HL-60 (cell line): Measurements from ENCODE around the gene TXNDC2.

Source experiments
- DNase-seq, 2 experiments: peaks; one replicate each; pipeline ENCODE4 v3.0.0-alpha.2; 2010 to 2020; ENCODE audit warnings: low read depth in 1 of 2, low spot score in 1 of 2
- H3K27ac ChIP-seq: fragments of 250-450 bp; sonication (Bioruptor Pico); replicated peaks from 2 replicates; pipeline ENCODE4 v1.5.1; 2020; ENCODE audit warnings: mild to moderate bottlenecking, moderate library complexity
- H3K27me3 ChIP-seq: fragments of 250-450 bp; sonication (Bioruptor Pico); 2 replicates; pipeline ENCODE4 v1.5.1; 2021; ENCODE audit warnings: mild to moderate bottlenecking, moderate library complexity; ENCODE audit not compliant: insufficient read depth, poor library complexity, severe bottlenecking
- H3K4me3 ChIP-seq: replicated peaks from 2 replicates; pipeline ENCODE4 v1.5.1; 2011; ENCODE audit warnings: mild to moderate bottlenecking, control low read depth, low read length; ENCODE audit not compliant: insufficient read depth
- GABPA ChIP-seq: IDR thresholded peaks from 2 replicates; pipeline ENCODE4 v1.6.1; 2012; ENCODE audit warnings: low read depth
- POLR2AphosphoS5 ChIP-seq: IDR thresholded peaks from 2 replicates; pipeline ENCODE4 v1.6.1; 2012; ENCODE audit warnings: low read depth
- SPI1 ChIP-seq: IDR thresholded peaks from 2 replicates; pipeline ENCODE4 v1.6.1; 2012; ENCODE audit warnings: low read depth, mild to moderate bottlenecking, borderline replicate concordance
- TF ChIP-seq, protein P1 (sequence below): IDR thresholded peaks from 2 replicates; pipeline ENCODE4 v1.6.1; 2012; ENCODE audit warnings: low read depth; ENCODE audit not compliant: insufficient replicate concordance
- TF ChIP-seq, protein P2 (sequence below): IDR thresholded peaks from one replicate; pipeline ENCODE4 v1.5.1; 2011; ENCODE audit warnings: low read length, control low read depth, inconsistent platforms; ENCODE audit not compliant: insufficient read depth

Gene TXNDC2

DNA sequence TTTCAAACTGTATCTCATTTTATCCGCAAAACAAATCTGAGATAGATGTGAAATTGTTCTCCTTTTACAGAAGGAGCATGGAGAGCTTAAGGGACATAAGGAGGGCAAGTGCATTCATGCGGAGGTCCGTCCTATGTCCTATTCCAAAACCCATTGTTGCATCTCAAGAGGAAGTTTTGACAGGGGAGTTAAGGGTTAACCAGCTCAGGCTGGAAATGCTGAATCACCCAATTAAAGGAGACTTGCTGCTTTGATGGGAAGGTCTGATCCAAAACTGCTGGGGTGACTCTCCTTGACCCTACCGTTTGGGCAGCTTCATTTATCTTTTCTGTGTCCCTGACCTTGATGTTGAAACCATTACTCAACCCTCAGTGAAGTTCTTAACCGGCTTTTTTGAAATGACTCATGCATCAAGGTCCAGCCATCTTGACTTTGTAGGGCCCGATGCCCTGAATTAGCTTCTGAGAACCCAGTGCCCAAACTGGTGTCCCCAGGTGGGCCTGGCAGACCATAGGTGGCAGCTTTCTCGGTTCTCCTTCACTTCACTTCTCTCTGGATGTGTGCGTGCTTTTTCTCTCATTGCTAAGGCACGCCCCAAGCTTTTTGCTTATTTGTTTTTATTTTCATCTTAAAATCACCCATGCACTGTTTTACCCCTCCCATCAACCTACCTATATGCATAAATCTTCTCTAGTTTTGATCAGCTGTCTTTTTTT is 15.9 kb upstream of the TXNDC2 start:
- TF ChIP-seq POLR2AphosphoS5 = 0 out of 2 replicates have a peak, but pooled peaks have one; percentile 18
- TF ChIP-seq, protein P1, sequence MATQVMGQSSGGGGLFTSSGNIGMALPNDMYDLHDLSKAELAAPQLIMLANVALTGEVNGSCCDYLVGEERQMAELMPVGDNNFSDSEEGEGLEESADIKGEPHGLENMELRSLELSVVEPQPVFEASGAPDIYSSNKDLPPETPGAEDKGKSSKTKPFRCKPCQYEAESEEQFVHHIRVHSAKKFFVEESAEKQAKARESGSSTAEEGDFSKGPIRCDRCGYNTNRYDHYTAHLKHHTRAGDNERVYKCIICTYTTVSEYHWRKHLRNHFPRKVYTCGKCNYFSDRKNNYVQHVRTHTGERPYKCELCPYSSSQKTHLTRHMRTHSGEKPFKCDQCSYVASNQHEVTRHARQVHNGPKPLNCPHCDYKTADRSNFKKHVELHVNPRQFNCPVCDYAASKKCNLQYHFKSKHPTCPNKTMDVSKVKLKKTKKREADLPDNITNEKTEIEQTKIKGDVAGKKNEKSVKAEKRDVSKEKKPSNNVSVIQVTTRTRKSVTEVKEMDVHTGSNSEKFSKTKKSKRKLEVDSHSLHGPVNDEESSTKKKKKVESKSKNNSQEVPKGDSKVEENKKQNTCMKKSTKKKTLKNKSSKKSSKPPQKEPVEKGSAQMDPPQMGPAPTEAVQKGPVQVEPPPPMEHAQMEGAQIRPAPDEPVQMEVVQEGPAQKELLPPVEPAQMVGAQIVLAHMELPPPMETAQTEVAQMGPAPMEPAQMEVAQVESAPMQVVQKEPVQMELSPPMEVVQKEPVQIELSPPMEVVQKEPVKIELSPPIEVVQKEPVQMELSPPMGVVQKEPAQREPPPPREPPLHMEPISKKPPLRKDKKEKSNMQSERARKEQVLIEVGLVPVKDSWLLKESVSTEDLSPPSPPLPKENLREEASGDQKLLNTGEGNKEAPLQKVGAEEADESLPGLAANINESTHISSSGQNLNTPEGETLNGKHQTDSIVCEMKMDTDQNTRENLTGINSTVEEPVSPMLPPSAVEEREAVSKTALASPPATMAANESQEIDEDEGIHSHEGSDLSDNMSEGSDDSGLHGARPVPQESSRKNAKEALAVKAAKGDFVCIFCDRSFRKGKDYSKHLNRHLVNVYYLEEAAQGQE = no peak
- peak overlapping the region; percentile 79 for H3K27ac ChIP-seq
- no peak overlapping the region for H3K4me3 ChIP-seq
- DNase-seq = peak; percentile 77 to 89
- H3K27me3 ChIP-seq = no peaks in the 10 kb centered on the region

DNA sequence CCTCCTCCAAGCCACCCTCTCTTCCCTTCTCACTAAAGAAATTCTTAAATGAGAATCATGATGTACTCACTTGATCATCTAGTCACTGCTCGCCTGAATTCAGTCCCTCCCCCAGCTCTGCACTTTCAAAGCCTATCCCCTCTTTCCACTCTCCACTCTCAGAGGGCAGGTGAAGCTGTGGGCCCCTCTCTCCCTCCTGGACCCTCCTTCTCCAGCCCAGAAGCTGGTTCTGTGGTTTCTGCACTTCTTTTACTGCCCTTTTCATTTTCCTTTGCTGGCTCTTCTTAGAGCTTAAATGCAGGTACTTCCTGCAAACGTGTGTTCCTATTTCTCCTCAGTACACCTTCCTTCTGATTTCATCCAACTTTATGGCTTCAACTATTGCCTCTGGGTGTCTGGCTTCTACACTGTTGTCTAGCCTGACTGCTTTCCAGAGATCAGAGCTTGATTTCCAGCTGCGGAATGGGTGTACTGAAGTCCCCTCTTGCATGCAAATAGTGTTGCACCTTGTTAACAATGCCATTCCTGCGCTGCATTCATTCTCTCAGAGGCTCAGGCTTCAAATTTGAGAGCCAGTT is 15.3 kb upstream of the TXNDC2 start:
- Histone ChIP-seq H3K4me3 (no peak overlapping the region), H3K27me3 (no peaks in the 10 kb centered on the region), H3K27ac (peak overlapping the region; percentile 79)
- TF ChIP-seq, protein P2, sequence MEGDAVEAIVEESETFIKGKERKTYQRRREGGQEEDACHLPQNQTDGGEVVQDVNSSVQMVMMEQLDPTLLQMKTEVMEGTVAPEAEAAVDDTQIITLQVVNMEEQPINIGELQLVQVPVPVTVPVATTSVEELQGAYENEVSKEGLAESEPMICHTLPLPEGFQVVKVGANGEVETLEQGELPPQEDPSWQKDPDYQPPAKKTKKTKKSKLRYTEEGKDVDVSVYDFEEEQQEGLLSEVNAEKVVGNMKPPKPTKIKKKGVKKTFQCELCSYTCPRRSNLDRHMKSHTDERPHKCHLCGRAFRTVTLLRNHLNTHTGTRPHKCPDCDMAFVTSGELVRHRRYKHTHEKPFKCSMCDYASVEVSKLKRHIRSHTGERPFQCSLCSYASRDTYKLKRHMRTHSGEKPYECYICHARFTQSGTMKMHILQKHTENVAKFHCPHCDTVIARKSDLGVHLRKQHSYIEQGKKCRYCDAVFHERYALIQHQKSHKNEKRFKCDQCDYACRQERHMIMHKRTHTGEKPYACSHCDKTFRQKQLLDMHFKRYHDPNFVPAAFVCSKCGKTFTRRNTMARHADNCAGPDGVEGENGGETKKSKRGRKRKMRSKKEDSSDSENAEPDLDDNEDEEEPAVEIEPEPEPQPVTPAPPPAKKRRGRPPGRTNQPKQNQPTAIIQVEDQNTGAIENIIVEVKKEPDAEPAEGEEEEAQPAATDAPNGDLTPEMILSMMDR = no peak
- TF ChIP-seq, protein P1 = no peak
- no peak for TF ChIP-seq SPI1
- TF ChIP-seq POLR2AphosphoS5 = no peak
- TF ChIP-seq GABPA = no peak
- no peak for DNase-seq

DNA sequence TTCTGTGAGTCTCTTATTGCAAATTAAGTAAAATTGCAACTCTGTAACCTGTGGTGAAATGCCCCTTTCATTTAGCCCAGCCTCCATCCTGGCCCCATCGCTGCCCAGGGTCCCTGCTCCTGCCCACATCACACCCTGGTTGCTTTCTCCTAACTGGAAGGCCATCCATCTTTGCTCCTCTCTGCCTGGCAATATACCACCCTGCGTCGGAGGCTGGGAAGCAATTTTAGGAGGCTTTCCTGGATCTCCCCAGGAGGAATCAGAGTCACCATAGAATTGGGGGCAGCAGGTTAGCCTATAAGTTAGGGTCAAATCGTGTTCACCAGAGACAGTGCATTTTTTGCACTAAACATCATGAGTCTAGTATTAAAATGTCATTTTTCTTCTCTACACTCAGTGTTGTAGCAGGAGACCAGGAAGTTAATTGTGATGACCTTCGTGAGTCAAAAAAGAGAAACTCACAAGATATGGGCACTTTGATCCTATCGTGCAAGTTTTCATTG is 14.5 kb upstream of the TXNDC2 start:
- Histone ChIP-seq H3K4me3 (no peak overlapping the region), H3K27me3 (no peaks in the 10 kb centered on the region), H3K27ac (no peak overlapping the region; the same call in 1 of the 2 replicates)
- DNase-seq = no peak
- TF ChIP-seq GABPA (no peak), SPI1 (no peak), POLR2AphosphoS5 (no peak)
- TF ChIP-seq, protein P1 = no peak
- TF ChIP-seq, protein P2 = no peak
